ENCODE measurements around the gene ABCF1. TPM values are rescaled to one million over a fixed set of nuclear protein-coding genes. Genes with fewer than 3 reads are reported as not detected.
A peak's percentile ranks its signal among the peaks of the same experiment; 100 is the strongest.

ABCF1 gene
- total and polyA plus RNA-seq, 2 donors (not counting 1 experiment from before 2014, with no cell fraction given), result 35.5 to 49.2 TPM

DNA sequence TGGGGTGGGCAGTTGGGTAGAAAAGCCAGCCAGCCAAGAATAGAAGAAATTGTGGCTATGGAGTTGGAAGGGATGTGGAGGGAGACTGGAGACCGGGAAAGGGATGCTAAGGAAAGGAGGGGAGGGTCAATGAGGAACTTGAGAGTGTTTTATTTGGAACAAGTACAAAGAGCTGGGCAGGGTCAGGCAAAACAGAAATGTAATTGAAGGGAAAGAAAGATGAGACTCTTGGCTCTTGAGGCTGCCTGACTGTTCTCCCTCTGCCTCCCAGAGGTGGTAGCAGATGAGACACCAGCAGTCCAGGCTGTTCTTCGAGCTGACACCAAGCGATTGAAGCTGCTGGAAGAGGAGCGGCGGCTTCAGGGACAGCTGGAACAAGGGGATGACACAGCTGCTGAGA is 12.7 kb downstream of the ABCF1 start:
- Histone ChIP-seq H3K79me2 (ENCODE audit: control insufficient read depth, insufficient read depth, low read length) (no peaks in the 10 kb centered on the region), H3K36me3 (ENCODE audit: control insufficient read depth, insufficient read depth, low read length) (peaks cover 31% of the 10 kb centered on the region), H3K4me3 (replicated peaks in 1 of 4; ENCODE audit: control extremely low read depth in 1 of 4, insufficient read depth in 1 of 4, low read depth in 3 of 4, low read length in 4 of 4) (no peak overlapping the region), H3K27ac (ENCODE audit: insufficient read depth, low read length) (no peak overlapping the region), H2AFZ (ENCODE audit: low read length) (no peak overlapping the region), H4K20me1 (ENCODE audit: control insufficient read depth, extremely low read depth, insufficient read depth, low read length) (no peaks in the 10 kb centered on the region), H3K4me2 (ENCODE audit: extremely low read depth, insufficient read depth, low read length) (no peak overlapping the region), H3K9ac (ENCODE audit: insufficient read depth, low read length) (no peak overlapping the region), H3K9me3 (ENCODE audit: control insufficient read depth, insufficient read depth, low read depth, low read length) (no peaks in the 10 kb centered on the region), H3K27me3 (ENCODE audit: control insufficient read depth, insufficient read depth, low read length) (no peaks in the 10 kb centered on the region), H3K4me1 (ENCODE audit: control insufficient read depth, extremely low read depth, insufficient read depth, low read length) (no peaks in the 10 kb centered on the region)
- no peak for TF ChIP-seq EZH2 (IDR thresholded peaks at IDR 0.05; ENCODE audit: low read length, missing control alignments)
- TF ChIP-seq, protein P1, sequence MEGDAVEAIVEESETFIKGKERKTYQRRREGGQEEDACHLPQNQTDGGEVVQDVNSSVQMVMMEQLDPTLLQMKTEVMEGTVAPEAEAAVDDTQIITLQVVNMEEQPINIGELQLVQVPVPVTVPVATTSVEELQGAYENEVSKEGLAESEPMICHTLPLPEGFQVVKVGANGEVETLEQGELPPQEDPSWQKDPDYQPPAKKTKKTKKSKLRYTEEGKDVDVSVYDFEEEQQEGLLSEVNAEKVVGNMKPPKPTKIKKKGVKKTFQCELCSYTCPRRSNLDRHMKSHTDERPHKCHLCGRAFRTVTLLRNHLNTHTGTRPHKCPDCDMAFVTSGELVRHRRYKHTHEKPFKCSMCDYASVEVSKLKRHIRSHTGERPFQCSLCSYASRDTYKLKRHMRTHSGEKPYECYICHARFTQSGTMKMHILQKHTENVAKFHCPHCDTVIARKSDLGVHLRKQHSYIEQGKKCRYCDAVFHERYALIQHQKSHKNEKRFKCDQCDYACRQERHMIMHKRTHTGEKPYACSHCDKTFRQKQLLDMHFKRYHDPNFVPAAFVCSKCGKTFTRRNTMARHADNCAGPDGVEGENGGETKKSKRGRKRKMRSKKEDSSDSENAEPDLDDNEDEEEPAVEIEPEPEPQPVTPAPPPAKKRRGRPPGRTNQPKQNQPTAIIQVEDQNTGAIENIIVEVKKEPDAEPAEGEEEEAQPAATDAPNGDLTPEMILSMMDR (conservative IDR thresholded peaks at IDR 0.05 in 1 of 2, IDR thresholded peaks at IDR 0.05 in 1 of 2; ENCODE audit: low read depth in 1 of 2, low read length in 2 of 2), result no peak
- no peak for DNase-seq (ENCODE audit: low read depth in 2 of 2)

DNA sequence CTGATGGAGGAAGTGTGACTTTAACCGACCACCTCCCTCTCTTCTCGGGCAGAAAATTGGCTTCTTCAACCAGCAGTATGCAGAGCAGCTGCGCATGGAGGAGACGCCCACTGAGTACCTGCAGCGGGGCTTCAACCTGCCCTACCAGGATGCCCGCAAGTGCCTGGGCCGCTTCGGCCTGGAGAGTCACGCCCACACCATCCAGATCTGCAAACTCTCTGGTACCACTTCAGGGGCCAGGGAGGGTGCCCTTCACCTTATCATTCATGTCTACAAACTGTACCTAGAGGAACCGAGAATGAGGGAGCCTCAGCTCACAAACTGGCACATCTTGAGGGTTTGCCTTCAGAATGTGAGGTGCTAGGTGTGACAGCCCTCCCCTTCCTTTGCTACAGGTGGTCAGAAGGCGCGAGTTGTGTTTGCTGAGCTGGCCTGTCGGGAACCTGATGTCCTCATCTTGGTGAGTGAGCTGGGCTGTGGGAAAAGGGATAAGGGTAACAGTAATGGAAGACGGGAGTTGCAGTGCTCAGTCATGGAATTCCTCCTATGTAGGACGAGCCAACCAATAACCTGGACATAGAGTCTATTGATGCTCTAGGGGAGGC is 18.6 kb downstream of the ABCF1 start:
- Histone ChIP-seq H3K9me3 (ENCODE audit: control insufficient read depth, insufficient read depth, low read depth, low read length) (no peaks in the 10 kb centered on the region), H3K79me2 (ENCODE audit: control insufficient read depth, insufficient read depth, low read length) (no peaks in the 10 kb centered on the region), H3K27ac (ENCODE audit: insufficient read depth, low read length) (peak overlapping the region; percentile 79), H3K9ac (ENCODE audit: insufficient read depth, low read length) (no peak overlapping the region), H3K27me3 (ENCODE audit: control insufficient read depth, insufficient read depth, low read length) (no peaks in the 10 kb centered on the region), H2AFZ (ENCODE audit: low read length) (no peak overlapping the region), H3K4me3 (replicated peaks in 1 of 4; ENCODE audit: control extremely low read depth in 1 of 4, insufficient read depth in 1 of 4, low read depth in 3 of 4, low read length in 4 of 4) (no peak overlapping the region), H3K36me3 (ENCODE audit: control insufficient read depth, insufficient read depth, low read length) (peaks cover 23% of the 10 kb centered on the region), H3K4me2 (ENCODE audit: extremely low read depth, insufficient read depth, low read length) (no peak overlapping the region), H4K20me1 (ENCODE audit: control insufficient read depth, extremely low read depth, insufficient read depth, low read length) (no peaks in the 10 kb centered on the region), H3K4me1 (ENCODE audit: control insufficient read depth, extremely low read depth, insufficient read depth, low read length) (peaks cover 9% of the 10 kb centered on the region)
- DNase-seq (ENCODE audit: low read depth in 2 of 2), result no peak
- no peak for TF ChIP-seq EZH2 (IDR thresholded peaks at IDR 0.05; ENCODE audit: low read length, missing control alignments)
- TF ChIP-seq, protein P1 (conservative IDR thresholded peaks at IDR 0.05 in 1 of 2, IDR thresholded peaks at IDR 0.05 in 1 of 2; ENCODE audit: low read depth in 1 of 2, low read length in 2 of 2), result no peak

DNA sequence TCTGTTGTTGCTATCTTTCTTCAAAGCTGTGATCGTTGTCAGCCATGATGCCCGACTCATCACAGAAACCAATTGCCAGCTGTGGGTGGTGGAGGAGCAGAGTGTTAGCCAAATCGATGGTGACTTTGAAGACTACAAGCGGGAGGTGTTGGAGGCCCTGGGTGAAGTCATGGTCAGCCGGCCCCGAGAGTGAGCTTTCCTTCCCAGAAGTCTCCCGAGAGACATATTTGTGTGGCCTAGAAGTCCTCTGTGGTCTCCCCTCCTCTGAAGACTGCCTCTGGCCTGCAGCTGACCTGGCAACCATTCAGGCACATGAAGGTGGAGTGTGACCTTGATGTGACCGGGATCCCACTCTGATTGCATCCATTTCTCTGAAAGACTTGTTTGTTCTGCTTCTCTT is 19.3 kb downstream of the ABCF1 start:
- no peaks in the 10 kb centered on the region for H3K9me3 ChIP-seq (ENCODE audit: control insufficient read depth, insufficient read depth, low read depth, low read length)
- no peak overlapping the region for H3K9ac ChIP-seq (ENCODE audit: insufficient read depth, low read length)
- no peak overlapping the region for H3K4me2 ChIP-seq (ENCODE audit: extremely low read depth, insufficient read depth, low read length)
- H3K4me1 ChIP-seq (ENCODE audit: control insufficient read depth, extremely low read depth, insufficient read depth, low read length), result peaks cover 9% of the 10 kb centered on the region
- peak overlapping the region; percentile 79 for H3K27ac ChIP-seq (ENCODE audit: insufficient read depth, low read length)
- H3K79me2 ChIP-seq (ENCODE audit: control insufficient read depth, insufficient read depth, low read length), result no peaks in the 10 kb centered on the region
- no peak overlapping the region for H3K4me3 ChIP-seq (replicated peaks in 1 of 4; ENCODE audit: control extremely low read depth in 1 of 4, insufficient read depth in 1 of 4, low read depth in 3 of 4, low read length in 4 of 4)
- peaks cover 20% of the 10 kb centered on the region for H3K36me3 ChIP-seq (ENCODE audit: control insufficient read depth, insufficient read depth, low read length)
- no peak for TF ChIP-seq EZH2 (IDR thresholded peaks at IDR 0.05; ENCODE audit: low read length, missing control alignments)
- TF ChIP-seq, protein P1 (conservative IDR thresholded peaks at IDR 0.05 in 1 of 2, IDR thresholded peaks at IDR 0.05 in 1 of 2; ENCODE audit: low read depth in 1 of 2, low read length in 2 of 2), result no peak
- no peaks in the 10 kb centered on the region for H4K20me1 ChIP-seq (ENCODE audit: control insufficient read depth, extremely low read depth, insufficient read depth, low read length)
- DNase-seq (ENCODE audit: low read depth in 2 of 2), result no peak
- H2AFZ ChIP-seq (ENCODE audit: low read length), result no peak overlapping the region
- no peaks in the 10 kb centered on the region for H3K27me3 ChIP-seq (ENCODE audit: control insufficient read depth, insufficient read depth, low read length)
